Osteocyte (in vitro differentiated cells): ENCODE results near the gene FGB. TPM values are rescaled to one million over a fixed set of nuclear protein-coding genes. Genes with fewer than 3 reads are reported as not detected.
"Not testable (repeated sequence)": the region's sequence is repeated elsewhere in the genome, so short reads cannot be mapped to it uniquely, and the experiment has no call there.

Experiments used
- DNase-seq: peaks from one replicate; pipeline ENCODE4 v3.0.0; 2021; ENCODE audit warnings: mixed read lengths; ENCODE audit not compliant: unreplicated experiment; ENCODE audit errors: extremely low spot score
- H3K27ac Mint-ChIP-seq: one replicate; pipeline ENCODE4 v1.8.0; 2021; ENCODE audit warnings: mild to moderate bottlenecking, mixed read lengths; ENCODE audit not compliant: unreplicated experiment
- H3K27me3 Mint-ChIP-seq: one replicate; pipeline ENCODE4 v1.8.0; 2021; ENCODE audit warnings: mixed read lengths; ENCODE audit not compliant: unreplicated experiment
- H3K36me3 Mint-ChIP-seq: one replicate; pipeline ENCODE4 v1.8.0; 2021; ENCODE audit warnings: mixed read lengths; ENCODE audit not compliant: unreplicated experiment
- H3K4me1 Mint-ChIP-seq: one replicate; pipeline ENCODE4 v1.8.0; 2021; ENCODE audit warnings: mixed read lengths; ENCODE audit not compliant: unreplicated experiment
- H3K4me3 Mint-ChIP-seq: one replicate; pipeline ENCODE4 v1.8.0; 2021; ENCODE audit warnings: mild to moderate bottlenecking, moderate library complexity, mixed read lengths; ENCODE audit not compliant: unreplicated experiment
- H3K9me3 Mint-ChIP-seq: one replicate; pipeline ENCODE4 v1.8.0; 2021; ENCODE audit warnings: mixed read lengths; ENCODE audit not compliant: unreplicated experiment
- total RNA-seq: library from RNA; stranded (reverse); gene quantifications from 2 replicates; pipeline ENCODE4 v1.2.1, GENCODE V29; 2021
- TF ChIP-seq, protein P1 (sequence below): fragments of 200-600 bp; sonication (generic); IDR thresholded peaks from 2 replicates; pipeline ENCODE4 v1.5.0; 2021; ENCODE audit warnings: antibody characterized with exemption, mild to moderate bottlenecking, moderate library complexity

FGB gene
- total RNA-seq, 1 donor from 2014 or later: not detected

- TF ChIP-seq, protein P1, sequence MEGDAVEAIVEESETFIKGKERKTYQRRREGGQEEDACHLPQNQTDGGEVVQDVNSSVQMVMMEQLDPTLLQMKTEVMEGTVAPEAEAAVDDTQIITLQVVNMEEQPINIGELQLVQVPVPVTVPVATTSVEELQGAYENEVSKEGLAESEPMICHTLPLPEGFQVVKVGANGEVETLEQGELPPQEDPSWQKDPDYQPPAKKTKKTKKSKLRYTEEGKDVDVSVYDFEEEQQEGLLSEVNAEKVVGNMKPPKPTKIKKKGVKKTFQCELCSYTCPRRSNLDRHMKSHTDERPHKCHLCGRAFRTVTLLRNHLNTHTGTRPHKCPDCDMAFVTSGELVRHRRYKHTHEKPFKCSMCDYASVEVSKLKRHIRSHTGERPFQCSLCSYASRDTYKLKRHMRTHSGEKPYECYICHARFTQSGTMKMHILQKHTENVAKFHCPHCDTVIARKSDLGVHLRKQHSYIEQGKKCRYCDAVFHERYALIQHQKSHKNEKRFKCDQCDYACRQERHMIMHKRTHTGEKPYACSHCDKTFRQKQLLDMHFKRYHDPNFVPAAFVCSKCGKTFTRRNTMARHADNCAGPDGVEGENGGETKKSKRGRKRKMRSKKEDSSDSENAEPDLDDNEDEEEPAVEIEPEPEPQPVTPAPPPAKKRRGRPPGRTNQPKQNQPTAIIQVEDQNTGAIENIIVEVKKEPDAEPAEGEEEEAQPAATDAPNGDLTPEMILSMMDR: no peak
- Mint-ChIP-seq H3K27me3 (no peaks in the 10 kb centered on the region), H3K9me3 (no peaks in the 10 kb centered on the region), H3K36me3 (no peaks in the 10 kb centered on the region), H3K4me1 (no peaks in the 10 kb centered on the region), H3K27ac (peak overlapping the region; percentile 13), H3K4me3 (no peak overlapping the region)
- no peak for DNase-seq
Measured at GRCh38 chr4:154595807-154596206, 33.0 kb downstream of the FGB start.

DNA sequence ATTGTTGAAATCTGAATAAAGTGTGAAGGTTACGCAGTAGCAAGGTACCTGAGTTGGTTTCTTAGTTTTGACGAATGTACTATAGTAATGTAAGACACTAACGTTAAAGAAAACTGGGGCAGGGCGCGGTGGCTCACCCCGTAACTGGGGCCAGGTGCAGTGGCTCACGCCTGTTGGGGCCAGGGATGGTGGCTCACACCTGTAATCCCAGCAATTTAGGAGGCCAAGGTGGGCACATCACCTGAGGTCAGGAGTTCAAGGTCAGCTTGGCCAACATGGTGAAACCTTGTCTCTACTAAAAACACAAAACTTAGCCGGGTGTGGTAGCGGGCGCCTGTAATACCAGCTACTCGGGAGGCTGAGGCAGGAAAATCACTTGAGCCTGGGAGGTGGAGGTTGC is 34.5 kb downstream of the FGB start:
- H3K27me3 Mint-ChIP-seq, H3K36me3 Mint-ChIP-seq, H3K4me1 Mint-ChIP-seq, H3K4me3 Mint-ChIP-seq, H3K9me3 Mint-ChIP-seq, H3K27ac Mint-ChIP-seq, DNase-seq: not testable (repeated sequence)

DNA sequence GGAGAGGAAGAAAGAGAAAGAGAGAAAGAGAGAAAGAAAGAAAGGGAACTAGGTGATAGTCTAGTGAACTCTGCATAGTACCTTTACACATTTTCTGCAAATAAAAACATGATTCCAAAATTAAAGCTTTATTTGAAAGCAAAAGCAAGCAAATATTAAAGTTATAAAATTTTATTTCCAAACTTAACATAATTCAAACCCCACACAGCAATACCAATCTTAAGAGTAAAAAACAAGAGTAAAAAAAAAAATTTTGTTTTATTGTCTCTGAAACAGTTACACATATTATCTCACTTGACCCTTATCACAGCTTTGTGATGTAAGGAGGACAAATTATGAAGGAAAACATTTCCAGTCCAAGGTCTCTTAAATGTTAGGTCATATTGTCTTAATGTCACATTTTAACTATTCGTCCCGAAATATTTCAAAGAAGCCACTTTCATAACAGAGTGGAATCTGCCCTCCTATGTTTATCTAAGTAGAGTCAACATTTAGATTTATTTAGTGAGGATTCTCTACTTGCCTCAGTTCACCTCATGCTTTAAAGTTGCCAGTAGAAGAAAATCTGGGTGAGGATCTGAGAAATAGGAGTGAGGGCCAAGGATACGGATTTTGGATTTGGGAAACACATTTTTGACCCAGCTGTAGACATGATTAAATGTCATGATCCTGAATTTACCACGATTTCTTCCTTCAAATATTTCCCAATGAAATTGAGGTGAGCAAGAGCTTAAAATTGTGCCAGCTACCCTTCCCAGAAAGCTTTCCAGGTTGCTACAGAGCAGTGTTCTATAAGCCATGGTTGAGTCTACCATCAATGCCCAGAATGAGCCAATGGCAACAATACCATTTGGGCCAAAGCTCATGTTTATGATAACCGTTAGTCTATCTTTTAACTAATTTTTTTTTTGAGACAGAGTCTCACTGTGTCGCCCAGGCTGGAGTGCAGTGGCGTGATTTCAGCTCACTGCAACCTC is 35.3 kb downstream of the FGB start:
- DNase-seq: no peak
- Mint-ChIP-seq H3K36me3 (no peaks in the 10 kb centered on the region), H3K4me1 (no peaks in the 10 kb centered on the region), H3K4me3 (no peak overlapping the region), H3K27ac (no peak overlapping the region), H3K9me3 (no peaks in the 10 kb centered on the region), H3K27me3 (peaks cover 3% of the 10 kb centered on the region)
- TF ChIP-seq, protein P1: no peak

GRCh38 chr4:154602404-154603020 is 39.7 kb downstream of the FGB start:
- Mint-ChIP-seq H3K27ac (no peak overlapping the region), H3K36me3 (no peaks in the 10 kb centered on the region), H3K9me3 (no peaks in the 10 kb centered on the region), H3K4me1 (no peaks in the 10 kb centered on the region), H3K27me3 (peaks cover 9% of the 10 kb centered on the region), H3K4me3 (no peak overlapping the region)
- DNase-seq: no peak
- TF ChIP-seq, protein P1: no peak

DNA sequence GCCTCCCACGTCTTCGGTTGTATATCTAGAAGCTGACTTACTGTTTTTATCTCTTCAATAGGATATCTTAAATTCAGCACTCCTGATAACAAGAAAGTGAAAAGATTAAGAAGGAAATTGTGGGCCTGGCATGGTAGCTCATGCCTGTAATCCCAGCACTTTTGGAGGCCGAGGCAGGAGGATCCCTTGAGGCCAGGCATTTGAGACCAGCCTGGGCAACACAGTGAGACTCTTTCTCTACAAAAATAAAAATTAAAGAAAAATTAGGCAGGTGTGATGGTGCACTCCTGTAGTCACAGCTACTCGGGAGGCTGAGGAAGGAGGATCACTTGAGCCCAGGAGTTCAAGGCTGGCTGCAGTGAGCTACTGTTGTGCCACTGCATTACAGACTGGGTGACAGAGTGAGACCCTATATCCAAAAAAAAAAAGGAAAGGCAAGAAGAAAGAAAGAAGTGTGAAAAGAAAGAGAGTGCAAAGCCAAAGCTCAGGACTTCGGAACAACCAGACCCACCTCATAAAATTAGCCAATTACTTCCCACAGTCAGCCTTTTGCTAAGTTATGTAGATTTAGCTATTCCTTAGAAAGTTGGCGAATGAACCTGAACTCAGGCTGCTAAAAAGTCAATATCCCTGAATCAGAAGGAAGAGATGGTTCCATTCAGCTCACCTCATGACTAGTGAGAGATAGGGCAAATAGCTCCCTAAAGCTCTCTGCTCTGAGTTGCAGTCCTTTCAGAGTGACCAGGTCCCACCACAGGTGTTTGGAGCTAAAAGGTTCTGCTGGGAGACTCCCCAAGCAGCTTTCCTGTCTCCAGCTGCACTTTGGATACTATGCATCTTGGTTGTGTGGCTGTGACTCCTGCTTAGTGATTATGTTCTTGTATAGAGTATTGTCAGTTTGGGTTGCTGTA is 40.5 kb downstream of the FGB start:
- TF ChIP-seq, protein P1: no peak
- Mint-ChIP-seq H3K4me3 (no peak overlapping the region), H3K27ac (no peak overlapping the region), H3K36me3 (no peaks in the 10 kb centered on the region), H3K4me1 (no peaks in the 10 kb centered on the region), H3K27me3 (peaks cover 9% of the 10 kb centered on the region), H3K9me3 (no peaks in the 10 kb centered on the region)
- DNase-seq: no peak
